GM19395 (cell line): ENCODE results near the gene SLC35F6.
"Not testable (repeated sequence)": the region's sequence is repeated elsewhere in the genome, so short reads cannot be mapped to it uniquely, and the experiment has no call there.

Experiments
- ATAC-seq: cut with Tn5 transposase; IDR thresholded peaks from one replicate; pipeline ENCODE4 v1.9.1; 2021; ENCODE audit warnings: mild to moderate bottlenecking, moderate library complexity; ENCODE audit not compliant: unreplicated experiment

The SLC35F6 gene

DNA sequence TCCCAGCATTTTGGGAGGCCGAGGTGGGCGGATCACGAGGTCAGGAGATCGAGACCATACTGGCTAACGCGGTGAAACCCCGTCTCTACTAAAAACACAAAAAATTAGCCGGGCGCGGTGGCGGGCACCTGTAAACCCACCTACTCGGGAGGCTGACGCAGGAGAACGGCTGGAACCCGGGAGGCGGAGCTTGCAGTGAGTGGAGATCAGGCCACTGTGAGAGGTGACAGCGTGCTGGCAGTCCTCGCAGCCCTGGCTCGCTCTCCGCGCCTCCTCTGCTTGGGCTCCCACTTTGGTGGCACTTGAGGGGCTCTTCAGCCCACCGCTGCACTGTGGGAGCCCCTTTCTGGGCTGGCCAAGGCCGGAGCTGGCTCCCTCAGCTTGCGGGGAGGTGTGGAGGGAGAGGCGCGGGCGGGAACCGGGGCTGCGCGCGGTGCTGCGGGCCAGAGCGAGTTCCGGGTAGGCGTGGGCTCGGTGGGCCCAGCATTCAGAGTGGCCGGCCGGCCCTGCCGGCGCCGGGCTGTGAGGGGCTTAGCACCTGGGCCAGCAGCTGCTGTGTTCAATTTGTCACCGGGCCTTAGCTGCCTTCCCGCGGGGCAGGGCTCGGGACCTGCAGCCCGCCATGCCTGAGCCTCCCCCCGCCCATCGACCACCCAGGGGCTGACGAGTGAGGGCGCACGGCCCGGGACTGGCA is 50.1 kb downstream of the SLC35F6 start:
- ATAC-seq: not testable (repeated sequence)

DNA sequence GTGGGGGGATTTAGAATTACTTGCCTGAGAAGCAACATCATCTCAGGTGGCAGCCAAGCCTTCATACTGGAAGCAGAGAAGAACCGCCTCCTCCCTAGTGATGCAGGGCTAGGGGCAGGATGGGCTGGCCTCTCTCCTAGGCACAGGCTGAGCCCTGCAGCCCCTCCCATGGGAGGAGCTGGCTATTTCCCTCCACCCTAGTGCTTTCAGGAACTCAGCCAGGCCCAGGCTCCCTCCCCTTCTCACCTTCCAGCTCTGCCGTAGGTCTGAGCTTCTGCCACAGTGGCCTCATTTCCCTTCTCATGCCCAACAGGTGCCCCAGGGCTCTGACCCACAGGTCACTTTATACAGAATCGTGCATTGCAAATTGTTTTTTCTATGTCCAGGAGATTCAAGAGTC is 52.8 kb downstream of the SLC35F6 start:
- no peak for ATAC-seq

DNA sequence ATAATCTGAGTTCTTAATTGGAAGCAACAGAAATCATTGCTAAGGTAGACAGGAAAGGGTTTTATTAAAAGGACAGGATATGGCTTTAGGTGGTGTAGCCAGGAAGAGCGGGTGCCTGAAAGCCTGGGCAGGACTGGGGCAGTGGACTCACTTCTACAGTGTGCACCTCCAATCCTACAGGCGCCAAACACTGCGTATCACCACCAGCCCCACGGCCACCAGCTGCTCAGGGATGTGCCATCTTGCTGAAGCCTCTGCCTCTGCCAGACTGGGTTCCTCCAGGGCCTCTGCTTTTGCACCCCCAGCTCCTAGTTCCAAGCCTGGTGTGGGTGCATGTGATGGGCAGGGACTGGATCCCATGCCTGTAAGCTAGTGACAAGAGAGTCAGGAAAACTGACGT is 54.2 kb downstream of the SLC35F6 start:
- ATAC-seq: no peak

DNA sequence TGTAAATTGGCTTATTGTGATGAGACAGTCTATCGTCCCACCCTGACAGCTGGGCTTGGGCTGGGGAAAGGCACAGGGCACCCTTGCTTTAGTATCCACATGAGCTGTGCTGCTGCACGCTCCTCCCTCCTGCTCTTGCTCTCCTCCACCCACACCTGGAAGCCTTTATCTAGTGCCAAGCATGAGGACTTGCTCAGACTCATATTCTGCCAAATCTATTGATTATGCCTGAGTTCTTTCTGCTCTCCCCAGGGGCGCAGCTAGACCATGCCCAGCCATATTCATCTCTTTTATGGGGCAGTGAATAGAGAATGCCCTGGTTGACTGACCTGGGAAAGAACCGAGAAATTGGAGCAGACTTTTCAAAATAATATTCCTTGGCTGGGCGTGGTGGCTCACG is 54.9 kb downstream of the SLC35F6 start:
- ATAC-seq: no peak

DNA sequence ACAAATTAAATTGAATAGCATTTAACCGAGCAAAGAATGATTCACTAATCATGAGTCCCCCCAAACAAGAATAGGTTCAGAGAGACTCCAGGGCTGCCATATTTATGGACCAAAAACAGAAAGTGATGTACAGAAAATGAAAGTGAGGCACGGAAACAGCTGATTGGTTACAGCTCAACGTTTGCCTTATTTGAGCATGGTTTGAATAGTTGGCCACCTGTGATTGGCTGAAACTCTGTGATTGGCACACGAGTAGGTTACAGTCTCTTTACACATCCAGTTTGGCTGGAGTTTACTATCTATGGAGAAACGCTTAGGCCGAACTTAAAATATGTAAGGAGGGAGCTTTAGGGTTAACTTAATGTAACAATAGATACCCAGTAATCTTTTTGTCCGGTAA is 56.8 kb downstream of the SLC35F6 start:
- no peak for ATAC-seq

DNA sequence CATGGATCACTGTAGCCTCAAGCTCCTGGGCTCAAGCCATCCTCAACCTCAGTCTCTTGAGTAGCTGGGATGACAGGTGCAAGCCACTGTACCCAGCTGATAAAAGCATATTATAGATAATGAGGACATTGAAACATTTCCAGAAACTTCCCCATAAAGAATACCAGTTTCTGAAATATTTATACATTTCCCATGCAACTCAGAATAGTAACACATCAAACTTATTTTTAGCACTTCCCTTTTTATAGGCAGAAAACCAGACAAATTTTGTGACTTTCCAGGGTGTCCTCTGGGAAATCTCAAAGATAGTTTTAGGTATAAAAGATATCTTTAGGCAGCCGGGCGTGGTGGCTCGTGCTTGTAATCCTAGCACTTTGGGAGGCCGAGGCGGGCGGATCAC is 58.8 kb downstream of the SLC35F6 start:
- no peak for ATAC-seq
